ENCODE measurements around the gene SH3BGR. TPM values are rescaled to one million over a fixed set of nuclear protein-coding genes. Genes with fewer than 3 reads are reported as not detected.

SH3BGR gene
- total and polyA plus RNA-seq, 10 of the 15 experiments (the other 5 are each of a cell fraction or from before 2014, with no cell fraction given) = 0.45 to 3.5 (median 1.7) TPM

- WGBS (ENCODE audit: insufficient coverage, insufficient replicate concordance, low lambda C conversion rate, missing lambda C conversion rate) = 32% methylated on average over 8 of the region's 8 CpGs
Measured at GRCh38 chr21:39538453-39539042, 86.8 kb downstream of the SH3BGR start.

More at GRCh38 chr21:39538453-39539042, 86.8 kb downstream of the SH3BGR start:
- Histone ChIP-seq H3K27ac (ENCODE audit: control insufficient read depth, insufficient read depth) (no peak overlapping the region), H2AFZ (ENCODE audit: control insufficient read depth, low read depth, low read length) (no peak overlapping the region), H3K36me3 (ENCODE audit: control insufficient read depth in 2 of 2, insufficient read depth in 2 of 2, low read length in 1 of 2) (no peaks in the 10 kb centered on the region), H3K9me3 (replicated peaks; ENCODE audit: control insufficient read depth, insufficient read depth, low read length) (no peaks in the 10 kb centered on the region; the same call in 2 of the 3 replicates), H3K9ac (ENCODE audit: control insufficient read depth, insufficient read depth, low read length) (no peak overlapping the region), H3K27me3 (replicated peaks in 1 of 2; ENCODE audit: control insufficient read depth in 2 of 2, insufficient read depth in 2 of 2, low read length in 1 of 2) (no peaks in the 10 kb centered on the region), H3K4me2 (ENCODE audit: control insufficient read depth, insufficient read depth) (no peak overlapping the region), H3K4me3 (no peak overlapping the region), H3K79me2 (ENCODE audit: control insufficient read depth, insufficient read depth, low read length) (no peaks in the 10 kb centered on the region), H4K20me1 (ENCODE audit: control insufficient read depth, insufficient read depth) (no peaks in the 10 kb centered on the region), H3K4me1 (ENCODE audit: control insufficient read depth, insufficient read depth, low read length) (no peaks in the 10 kb centered on the region)
- ChIA-PET SMC1A (ENCODE audit: uncharacterized antibody, unreplicated experiment) (no interaction called here), RAD21 (ENCODE audit: unreplicated experiment) (no interaction called here), CTCF (no interaction called here), POLR2A (no interaction called here)
- TF ChIP-seq, protein P1, sequence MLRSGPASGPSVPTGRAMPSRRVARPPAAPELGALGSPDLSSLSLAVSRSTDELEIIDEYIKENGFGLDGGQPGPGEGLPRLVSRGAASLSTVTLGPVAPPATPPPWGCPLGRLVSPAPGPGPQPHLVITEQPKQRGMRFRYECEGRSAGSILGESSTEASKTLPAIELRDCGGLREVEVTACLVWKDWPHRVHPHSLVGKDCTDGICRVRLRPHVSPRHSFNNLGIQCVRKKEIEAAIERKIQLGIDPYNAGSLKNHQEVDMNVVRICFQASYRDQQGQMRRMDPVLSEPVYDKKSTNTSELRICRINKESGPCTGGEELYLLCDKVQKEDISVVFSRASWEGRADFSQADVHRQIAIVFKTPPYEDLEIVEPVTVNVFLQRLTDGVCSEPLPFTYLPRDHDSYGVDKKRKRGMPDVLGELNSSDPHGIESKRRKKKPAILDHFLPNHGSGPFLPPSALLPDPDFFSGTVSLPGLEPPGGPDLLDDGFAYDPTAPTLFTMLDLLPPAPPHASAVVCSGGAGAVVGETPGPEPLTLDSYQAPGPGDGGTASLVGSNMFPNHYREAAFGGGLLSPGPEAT (IDR thresholded peaks at IDR 0.05; ENCODE audit: low read depth) = no peak
- TF ChIP-seq, protein P2, sequence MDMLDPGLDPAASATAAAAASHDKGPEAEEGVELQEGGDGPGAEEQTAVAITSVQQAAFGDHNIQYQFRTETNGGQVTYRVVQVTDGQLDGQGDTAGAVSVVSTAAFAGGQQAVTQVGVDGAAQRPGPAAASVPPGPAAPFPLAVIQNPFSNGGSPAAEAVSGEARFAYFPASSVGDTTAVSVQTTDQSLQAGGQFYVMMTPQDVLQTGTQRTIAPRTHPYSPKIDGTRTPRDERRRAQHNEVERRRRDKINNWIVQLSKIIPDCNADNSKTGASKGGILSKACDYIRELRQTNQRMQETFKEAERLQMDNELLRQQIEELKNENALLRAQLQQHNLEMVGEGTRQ (IDR thresholded peaks at IDR 0.05; ENCODE audit: borderline replicate concordance, low read depth, low read length) = no peak
- TF ChIP-seq HDAC6 (IDR thresholded peaks at IDR 0.05; ENCODE audit: unreplicated experiment) (no peak), DPF2 (IDR thresholded peaks at IDR 0.05) (no peak), E2F8 (IDR thresholded peaks at IDR 0.05; ENCODE audit: low read depth, partially characterized antibody) (no peak), EGR1 (IDR thresholded peaks at IDR 0.05; ENCODE audit: borderline replicate concordance in 1 of 2, low read depth in 2 of 2, low read length in 2 of 2) (no peak), ZNF384 (IDR thresholded peaks at IDR 0.05; ENCODE audit: borderline replicate concordance, low read depth, low read length) (no peak), FOXM1 (IDR thresholded peaks at IDR 0.05; ENCODE audit: low read depth, low read length) (no peak), BACH1 (IDR thresholded peaks at IDR 0.05; ENCODE audit: borderline replicate concordance) (no peak), MXI1 (IDR thresholded peaks at IDR 0.05; ENCODE audit: low read depth, low read length) (no peak), E2F4 (IDR thresholded peaks at IDR 0.05; ENCODE audit: low read depth, low read length) (no peak), NFXL1 (IDR thresholded peaks at IDR 0.05; ENCODE audit: borderline replicate concordance) (no peak), ZNF217 (IDR thresholded peaks at IDR 0.05) (no peak)
- in situ Hi-C loops (cut with MboI) = no loop called here
- BruUV-seq (replicated peaks) = no TSS peak
- ATAC-seq = no peak
- intact Hi-C loops (cut with micrococcal nuclease; ENCODE audit: unreplicated experiment) = no loop called here
- no peak for DNase-seq (ENCODE audit: low read depth, low spot score)
- FAIRE-seq = no peak
